HG02763 (cell line): Measurements from ENCODE around the gene CLIP2.
"Not testable (repeated sequence)": the region's sequence is repeated elsewhere in the genome, so short reads cannot be mapped to it uniquely, and the experiment has no call there.

Source experiments
- ATAC-seq: cut with Tn5 transposase; IDR thresholded peaks from one replicate; pipeline ENCODE4 v1.9.1; 2021; ENCODE audit warnings: mild to moderate bottlenecking, moderate library complexity; ENCODE audit not compliant: unreplicated experiment

CLIP2 gene

GRCh38 chr7:74401137-74401859 is 112.1 kb downstream of the CLIP2 start:
- no peak for ATAC-seq

- ATAC-seq, result not testable (repeated sequence)
These were observed 113.5 kb downstream of the CLIP2 start for GRCh38 chr7:74402668-74403067.

- ATAC-seq, result no peak
These were observed 114.5 kb downstream of the CLIP2 start for GRCh38 chr7:74403521-74404387.

- no peak for ATAC-seq
These were observed 115.1 kb downstream of the CLIP2 start for GRCh38 chr7:74404388-74404700.

GRCh38 chr7:74404741-74405140 is 115.5 kb downstream of the CLIP2 start:
- no peak for ATAC-seq

GRCh38 chr7:74405191-74405898 is 116.1 kb downstream of the CLIP2 start:
- ATAC-seq, result no peak

GRCh38 chr7:74405899-74406512 is 116.8 kb downstream of the CLIP2 start:
- ATAC-seq, result no peak

GRCh38 chr7:74407958-74408357 is 118.8 kb downstream of the CLIP2 start:
- ATAC-seq, result no peak

GRCh38 chr7:74409571-74409970 is 120.4 kb downstream of the CLIP2 start:
- ATAC-seq, result no peak

- no peak for ATAC-seq
These were observed 121.6 kb downstream of the CLIP2 start for GRCh38 chr7:74410772-74411171.

- ATAC-seq, result not testable (repeated sequence)
These were observed 122.4 kb downstream of the CLIP2 start for GRCh38 chr7:74411571-74411970.

GRCh38 chr7:74412056-74412455 is 122.8 kb downstream of the CLIP2 start:
- ATAC-seq, result no peak

GRCh38 chr7:74412603-74413002 is 123.4 kb downstream of the CLIP2 start:
- ATAC-seq, result no peak

- ATAC-seq, result not testable (repeated sequence)
These were observed 125.6 kb downstream of the CLIP2 start for GRCh38 chr7:74414595-74415333.

GRCh38 chr7:74417419-74417971 is 128.3 kb downstream of the CLIP2 start:
- ATAC-seq, result no peak

- ATAC-seq, result no peak
These were observed 128.9 kb downstream of the CLIP2 start for GRCh38 chr7:74418076-74418475.

GRCh38 chr7:74418538-74418937 is 129.3 kb downstream of the CLIP2 start:
- no peak for ATAC-seq

- not testable (repeated sequence) for ATAC-seq
These were observed 130.0 kb downstream of the CLIP2 start for GRCh38 chr7:74419232-74419631.

- ATAC-seq, result no peak
These were observed 130.8 kb downstream of the CLIP2 start for GRCh38 chr7:74420006-74420405.

- no peak for ATAC-seq
These were observed 135.2 kb downstream of the CLIP2 start for GRCh38 chr7:74424291-74424880.
